SK-N-SH treated with all-trans-retinoic acid at 6 μM for 48 hours (cell line): ENCODE measurements around the gene NKTR.

Source experiments
- ATAC-seq: fragments of 200-7000 bp; cut with Tn5 transposase; 3 replicates; pipeline ENCODE4 v1.9.1; 2020; ENCODE audit warnings: mild to moderate bottlenecking, moderate library complexity
- BACH2 ChIP-seq: fragments of 250-450 bp; sonication (Bioruptor Pico); IDR thresholded peaks from 2 replicates; pipeline ENCODE4 v1.9.0; 2021; ENCODE audit warnings: mild to moderate bottlenecking, borderline replicate concordance
- CREB5 ChIP-seq: fragments of 250-450 bp; sonication (Bioruptor Pico); IDR thresholded peaks from 2 replicates; pipeline ENCODE4 v1.5.1; 2020; ENCODE audit warnings: low read depth, mild to moderate bottlenecking, moderate library complexity
- CSDC2 ChIP-seq: fragments of 250-450 bp; sonication (Bioruptor Pico); IDR thresholded peaks from 2 replicates; pipeline ENCODE4 v1.5.0; 2020; ENCODE audit warnings: mild to moderate bottlenecking, moderate library complexity
- CSRNP3 ChIP-seq: fragments of 250-450 bp; sonication (Bioruptor Pico); IDR thresholded peaks from 2 replicates; pipeline ENCODE4 v1.5.1; 2021; ENCODE audit warnings: mild to moderate bottlenecking, moderate library complexity
- GLIS3 ChIP-seq: fragments of 250-450 bp; sonication (Bioruptor Pico); IDR thresholded peaks from 2 replicates; pipeline ENCODE4 v1.5.0; 2020; ENCODE audit warnings: mild to moderate bottlenecking, moderate library complexity
- ISL1 ChIP-seq: fragments of 250-450 bp; sonication (Bioruptor Pico); IDR thresholded peaks from 2 replicates; pipeline ENCODE4 v2.1.2; 2022; ENCODE audit warnings: mild to moderate bottlenecking, moderate library complexity
- OSR1 ChIP-seq: fragments of 250-450 bp; sonication (Bioruptor Pico); IDR thresholded peaks from 2 replicates; pipeline ENCODE4 v1.8.0; 2022; ENCODE audit warnings: moderate library complexity, mild to moderate bottlenecking, inconsistent platforms
- PATZ1 ChIP-seq: fragments of 250-450 bp; sonication (Bioruptor Pico); IDR thresholded peaks from 2 replicates; pipeline ENCODE4 v1.8.0; 2020; ENCODE audit warnings: mild to moderate bottlenecking, moderate library complexity, borderline replicate concordance
- POU6F1 ChIP-seq: fragments of 250-450 bp; sonication (Bioruptor Pico); IDR thresholded peaks from 2 replicates; pipeline ENCODE4 v1.8.0; 2021; ENCODE audit warnings: low read depth, mild to moderate bottlenecking, moderate library complexity, borderline replicate concordance
- PPARA ChIP-seq: fragments of 250-450 bp; sonication (Bioruptor Pico); IDR thresholded peaks from 2 replicates; pipeline ENCODE4 v1.5.0; 2020; ENCODE audit warnings: mild to moderate bottlenecking, borderline replicate concordance
- RARB ChIP-seq: fragments of 250-450 bp; sonication (Bioruptor Pico); IDR thresholded peaks from 2 replicates; pipeline ENCODE4 v1.8.0; 2021; ENCODE audit warnings: mild to moderate bottlenecking, moderate library complexity
- SNAI2 ChIP-seq: fragments of 250-450 bp; sonication (Bioruptor Pico); IDR thresholded peaks from 2 replicates; pipeline ENCODE4 v1.5.0; 2020; ENCODE audit warnings: mild to moderate bottlenecking, moderate library complexity
- TCF4 ChIP-seq: fragments of 250-450 bp; sonication (Bioruptor Pico); IDR thresholded peaks from 2 replicates; pipeline ENCODE4 v1.8.0; 2021; ENCODE audit warnings: mild to moderate bottlenecking, moderate library complexity, borderline replicate concordance
- TOX ChIP-seq: fragments of 250-450 bp; sonication (Bioruptor Pico); IDR thresholded peaks from 2 replicates; pipeline ENCODE4 v1.8.0; 2021; ENCODE audit warnings: mild to moderate bottlenecking, moderate library complexity, borderline replicate concordance
- ZFP3 ChIP-seq: fragments of 250-450 bp; sonication (Bioruptor Pico); IDR thresholded peaks from 2 replicates; pipeline ENCODE4 v1.5.0; 2020; ENCODE audit warnings: mild to moderate bottlenecking, moderate library complexity
- ZNF565 ChIP-seq: fragments of 450-650 bp; formaldehyde crosslinking; conservative IDR thresholded peaks from 2 replicates; pipeline ENCODE4 v1.5.0; 2020; ENCODE audit warnings: low read depth, mild to moderate bottlenecking, moderate library complexity
- ZNF70 ChIP-seq: fragments of 450-650 bp; formaldehyde crosslinking; IDR thresholded peaks from 2 replicates; pipeline ENCODE4 v1.5.0; 2020; ENCODE audit warnings: mild to moderate bottlenecking, moderate library complexity
- ZNF8 ChIP-seq: fragments of 450-650 bp; formaldehyde crosslinking; IDR thresholded peaks from 2 replicates; pipeline ENCODE4 v1.5.0; 2020; ENCODE audit warnings: mild to moderate bottlenecking, moderate library complexity

NKTR gene

GRCh38 chr3:42685363-42685881 is 84.9 kb downstream of the NKTR start, which contains the start of gene KLHL40:
Gene KLHL40 (plus strand): TSS chr3:42685537. CDS start chr3:42685619, 82 bp downstream.
- ATAC-seq, result no peak; the same call in 2 of the 3 replicates
- TF ChIP-seq SNAI2 (CRISPR knock-in tag), result no peak
- TF ChIP-seq OSR1 (CRISPR knock-in tag), result no peak
- no peak for TF ChIP-seq PPARA
- TF ChIP-seq GLIS3 (CRISPR knock-in tag), result no peak
- TF ChIP-seq RARB (CRISPR knock-in tag), result no peak
- no peak for TF ChIP-seq PATZ1 (CRISPR knock-in tag)
- no peak for TF ChIP-seq ISL1 (CRISPR knock-in tag)
- TF ChIP-seq CSRNP3 (CRISPR knock-in tag), result no peak

GRCh38 chr3:42685891-42686820 is 85.7 kb downstream of the NKTR start:
- TF ChIP-seq CSRNP3 (CRISPR knock-in tag) (no peak), SNAI2 (CRISPR knock-in tag) (no peak), OSR1 (CRISPR knock-in tag) (no peak), PATZ1 (CRISPR knock-in tag) (no peak), GLIS3 (CRISPR knock-in tag) (no peak)
- ATAC-seq, result peak; percentile 11; the same call in 2 of the 3 replicates

- no peak for ATAC-seq
- TF ChIP-seq TOX (CRISPR knock-in tag) (no peak), RARB (CRISPR knock-in tag) (no peak), CREB5 (CRISPR knock-in tag) (no peak), PPARA (no peak), TCF4 (no peak), ZNF8 (CRISPR knock-in tag) (no peak), OSR1 (CRISPR knock-in tag) (no peak), ZNF565 (no peak), BACH2 (CRISPR knock-in tag) (no peak), ZFP3 (CRISPR knock-in tag) (no peak), ZNF70 (no peak), POU6F1 (no peak), PATZ1 (CRISPR knock-in tag) (no peak), CSDC2 (CRISPR knock-in tag) (no peak)
Observed at GRCh38 chr3:42686832-42687650, 86.6 kb downstream of the NKTR start.
